Endothelial cell of umbilical vein (primary cell): ENCODE results near the gene PCDHA4.

ENCODE experiments used
- EZH2 ChIP-seq: IDR thresholded peaks from 2 replicates; pipeline ENCODE4 v1.6.1; 2012; ENCODE audit warnings: borderline replicate concordance, low read depth, mild to moderate bottlenecking, moderate library complexity, low read length, inconsistent platforms; ENCODE audit not compliant: severe bottlenecking
- FOS ChIP-seq: IDR thresholded peaks from 2 replicates; pipeline ENCODE4 v1.6.1; 2011; ENCODE audit warnings: mild to moderate bottlenecking, low read length, moderate library complexity, borderline replicate concordance; ENCODE audit not compliant: insufficient read depth
- GATA2 ChIP-seq: IDR thresholded peaks from 2 replicates; pipeline ENCODE4 v1.7.0; 2011; ENCODE audit warnings: low read depth, mild to moderate bottlenecking, moderate library complexity, mixed read lengths, low read length; ENCODE audit not compliant: insufficient read length, insufficient read depth
- JUN ChIP-seq: IDR thresholded peaks from 2 replicates; pipeline ENCODE4 v1.6.1; 2011; ENCODE audit warnings: borderline replicate concordance, low read depth; ENCODE audit not compliant: insufficient read length, insufficient read depth
- MYC ChIP-seq: IDR thresholded peaks from one replicate; pipeline ENCODE4 v1.6.1; 2011; ENCODE audit warnings: mild to moderate bottlenecking, low read depth, low read length
- POLR2A ChIP-seq: IDR thresholded peaks from 2 replicates; pipeline ENCODE4 v1.6.1; 2012; ENCODE audit warnings: low read depth, mild to moderate bottlenecking, control low read depth, low read length
- POLR2AphosphoS5 ChIP-seq: IDR thresholded peaks from 2 replicates; pipeline ENCODE4 v1.6.1; 2012; ENCODE audit warnings: low read depth, mild to moderate bottlenecking, control low read depth, low read length, moderate library complexity; ENCODE audit not compliant: insufficient read depth
- TF ChIP-seq, protein P1 (sequence below), 2 donors: IDR thresholded peaks; 1 replicate in 1 of 2; 2 replicates in 1 of 2; pipeline ENCODE4 v1.5.1; 2011; ENCODE audit warnings: low read length in 2 of 2, mild to moderate bottlenecking in 2 of 2, moderate library complexity in 2 of 2, control low read depth in 1 of 2, inconsistent platforms in 1 of 2, low read depth in 1 of 2; ENCODE audit not compliant: insufficient read depth in 1 of 2; ENCODE audit errors: extremely low read depth in 1 of 2
- TF ChIP-seq, protein P2 (sequence below): IDR thresholded peaks from 2 replicates; pipeline ENCODE4 v1.6.1; 2011; ENCODE audit not compliant: insufficient read depth, insufficient read length

DNA sequence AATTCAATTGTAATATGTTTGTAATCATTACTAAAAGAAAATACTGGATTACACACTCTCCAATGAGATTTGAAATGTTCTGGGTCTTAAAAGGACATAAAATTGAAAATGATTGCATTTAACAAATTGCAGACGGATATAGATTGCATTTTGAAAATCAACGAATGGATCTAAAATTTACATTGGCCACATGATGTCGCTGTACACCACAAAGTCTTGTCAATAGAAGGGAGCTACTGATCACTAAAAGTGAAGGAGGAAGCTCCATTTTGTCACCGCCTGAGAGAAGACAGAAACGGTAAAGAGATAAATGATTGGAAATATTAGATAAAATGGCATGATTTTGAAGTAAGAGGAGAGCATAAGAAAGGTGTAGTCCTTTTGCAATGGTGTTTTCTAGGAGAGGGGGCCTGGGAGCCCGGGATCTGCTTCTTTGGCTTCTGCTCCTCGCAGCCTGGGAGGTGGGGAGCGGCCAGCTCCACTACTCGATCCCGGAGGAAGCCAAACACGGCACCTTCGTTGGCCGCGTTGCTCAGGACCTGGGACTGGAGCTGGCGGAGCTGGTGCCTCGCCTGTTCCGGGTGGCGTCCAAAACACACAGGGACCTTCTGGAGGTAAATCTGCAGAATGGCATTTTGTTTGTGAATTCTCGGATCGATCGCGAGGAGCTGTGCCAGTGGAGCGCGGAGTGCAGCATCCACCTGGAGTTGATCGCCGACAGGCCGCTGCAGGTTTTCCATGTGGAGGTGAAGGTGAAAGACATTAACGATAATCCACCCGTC is 20.8 kb upstream of the PCDHA4 start, which contains the start of gene PCDHA1:
- TF ChIP-seq EZH2, result no peak
- TF ChIP-seq, protein P1, sequence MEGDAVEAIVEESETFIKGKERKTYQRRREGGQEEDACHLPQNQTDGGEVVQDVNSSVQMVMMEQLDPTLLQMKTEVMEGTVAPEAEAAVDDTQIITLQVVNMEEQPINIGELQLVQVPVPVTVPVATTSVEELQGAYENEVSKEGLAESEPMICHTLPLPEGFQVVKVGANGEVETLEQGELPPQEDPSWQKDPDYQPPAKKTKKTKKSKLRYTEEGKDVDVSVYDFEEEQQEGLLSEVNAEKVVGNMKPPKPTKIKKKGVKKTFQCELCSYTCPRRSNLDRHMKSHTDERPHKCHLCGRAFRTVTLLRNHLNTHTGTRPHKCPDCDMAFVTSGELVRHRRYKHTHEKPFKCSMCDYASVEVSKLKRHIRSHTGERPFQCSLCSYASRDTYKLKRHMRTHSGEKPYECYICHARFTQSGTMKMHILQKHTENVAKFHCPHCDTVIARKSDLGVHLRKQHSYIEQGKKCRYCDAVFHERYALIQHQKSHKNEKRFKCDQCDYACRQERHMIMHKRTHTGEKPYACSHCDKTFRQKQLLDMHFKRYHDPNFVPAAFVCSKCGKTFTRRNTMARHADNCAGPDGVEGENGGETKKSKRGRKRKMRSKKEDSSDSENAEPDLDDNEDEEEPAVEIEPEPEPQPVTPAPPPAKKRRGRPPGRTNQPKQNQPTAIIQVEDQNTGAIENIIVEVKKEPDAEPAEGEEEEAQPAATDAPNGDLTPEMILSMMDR (IDR thresholded peaks at IDR 0.05; ENCODE audit: extremely low read depth in 1 of 2, insufficient read depth in 1 of 2, low read depth in 1 of 2, low read length in 2 of 2), result no peak
- TF ChIP-seq, protein P2, sequence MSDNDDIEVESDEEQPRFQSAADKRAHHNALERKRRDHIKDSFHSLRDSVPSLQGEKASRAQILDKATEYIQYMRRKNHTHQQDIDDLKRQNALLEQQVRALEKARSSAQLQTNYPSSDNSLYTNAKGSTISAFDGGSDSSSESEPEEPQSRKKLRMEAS, result no peak
- TF ChIP-seq MYC, result no peak
- TF ChIP-seq POLR2A, result no peak
- TF ChIP-seq GATA2, result no peak
- TF ChIP-seq JUN, result no peak
- no peak for TF ChIP-seq POLR2AphosphoS5
- TF ChIP-seq FOS, result no peak
